NCI-H774 (cell line): Measurements from ENCODE around the gene WHRN.

Experiments used
- DNase-seq: peaks from one replicate; lab custom pipeline; 2025; lab: John Stamatoyannopoulos, UW

WHRN gene

DNA sequence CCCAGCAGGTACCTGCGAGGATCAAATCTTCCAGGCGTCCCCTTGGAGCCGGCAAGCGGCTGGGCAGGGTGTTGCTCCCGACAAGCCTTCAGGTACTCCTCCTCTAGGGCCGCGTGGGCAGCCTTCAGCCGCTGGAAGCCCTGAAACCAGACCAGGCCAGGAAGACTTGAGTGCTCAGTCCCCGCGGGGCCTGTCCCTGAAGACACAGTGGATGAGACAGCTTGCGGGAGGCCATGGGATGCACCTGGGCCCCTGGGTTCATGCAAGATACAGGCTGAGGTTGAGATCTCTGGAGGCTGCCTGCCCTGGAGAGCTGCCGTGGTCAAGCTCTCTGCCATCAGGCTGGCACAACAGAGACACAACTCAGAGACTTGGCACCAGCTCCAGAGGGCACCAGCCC, 142.9 kb downstream of the WHRN start:
- DNase-seq: no peak

GRCh38 chr9:114361542-114361941, 143.7 kb downstream of the WHRN start:
- no peak for DNase-seq

DNA sequence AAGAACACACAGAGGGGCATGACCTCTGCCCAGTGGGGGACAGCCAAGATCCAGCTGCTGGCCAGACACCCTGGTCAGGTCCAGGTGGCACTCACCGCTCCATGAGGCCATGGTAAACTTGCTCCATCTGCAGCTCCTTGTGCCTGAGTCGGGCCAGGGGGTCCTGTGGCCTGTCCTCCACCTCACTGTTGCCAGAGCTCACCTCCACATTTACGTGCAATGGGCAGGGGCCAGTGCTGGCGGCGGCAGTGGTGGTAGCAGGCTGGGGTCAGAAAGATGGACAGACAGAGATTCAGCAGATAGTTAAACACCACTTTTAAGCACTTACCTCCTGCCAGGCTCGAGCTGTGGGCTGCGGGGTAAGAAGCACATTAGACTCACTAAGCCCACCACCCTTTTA, 145.5 kb downstream of the WHRN start:
- no peak for DNase-seq

- no peak for DNase-seq
These were observed 147.4 kb downstream of the WHRN start for GRCh38 chr9:114357911-114358328.

- DNase-seq: no peak
These were observed 147.9 kb downstream of the WHRN start for GRCh38 chr9:114357360-114357759.

DNA sequence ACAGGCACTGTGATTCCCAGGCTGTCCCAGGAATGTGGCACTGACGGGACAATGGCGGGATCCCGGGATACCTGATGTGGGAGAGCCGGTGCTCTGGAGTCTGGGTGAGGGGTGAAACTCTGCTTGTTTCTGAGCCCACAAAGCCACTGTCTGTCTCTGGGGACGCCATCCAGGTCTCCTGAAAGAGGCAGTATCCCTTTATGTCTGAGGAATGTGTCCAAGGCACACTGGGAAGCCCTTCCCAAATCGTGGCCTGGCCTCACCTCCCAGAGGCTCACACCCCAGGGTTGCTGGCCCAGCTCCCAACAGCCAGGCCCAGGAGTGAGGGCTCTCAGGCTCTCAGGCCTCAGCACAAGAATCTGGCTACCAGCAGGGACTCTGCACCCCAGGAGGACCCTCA, 148.5 kb downstream of the WHRN start:
- no peak for DNase-seq

- DNase-seq: no peak
These were observed 149.5 kb downstream of the WHRN start for GRCh38 chr9:114355821-114356220.
